ENCODE results near the gene PLPP1.
"Not testable (repeated sequence)": the region's sequence is repeated elsewhere in the genome, so short reads cannot be mapped to it uniquely, and the experiment has no call there.

Gene PLPP1

GRCh38 chr5:55541056-55541635, 6.4 kb upstream of the PLPP1 start:
- peak; percentile 64 for ATAC-seq

- ATAC-seq, result peak in 1 of 2 donors; percentile 6
Observed at GRCh38 chr5:55540525-55540924, 5.8 kb upstream of the PLPP1 start.

GRCh38 chr5:55540024-55540423, 5.3 kb upstream of the PLPP1 start:
- no peak for ATAC-seq

- ATAC-seq, result no peak
Observed at GRCh38 chr5:55538661-55539060, 3.9 kb upstream of the PLPP1 start.

GRCh38 chr5:55537315-55537714, 2.6 kb upstream of the PLPP1 start:
- not testable (repeated sequence) for ATAC-seq

- peak in 1 of 2 donors; percentile 1 for ATAC-seq
Observed at GRCh38 chr5:55535199-55535905, 588 bp upstream of the PLPP1 start.

- peak; percentile 33 to 39 for ATAC-seq
Observed at GRCh38 chr5:55533521-55534435, 986 bp downstream of the PLPP1 start.

GRCh38 chr5:55530669-55531068, 4.1 kb downstream of the PLPP1 start:
- no peak for ATAC-seq

GRCh38 chr5:55524816-55525215, 9.9 kb downstream of the PLPP1 start:
- peak; percentile 25 to 48 for ATAC-seq

- no peak for ATAC-seq
Observed at GRCh38 chr5:55523293-55523692, 11.5 kb downstream of the PLPP1 start.

- ATAC-seq, result no peak
Observed at GRCh38 chr5:55521881-55522280, 12.9 kb downstream of the PLPP1 start.

GRCh38 chr5:55520117-55520839, 14.5 kb downstream of the PLPP1 start:
- ATAC-seq, result no peak

GRCh38 chr5:55518831-55519390, 15.9 kb downstream of the PLPP1 start:
- no peak for ATAC-seq

GRCh38 chr5:55517804-55518203, 17.0 kb downstream of the PLPP1 start:
- ATAC-seq, result no peak

GRCh38 chr5:55511010-55511409, 23.8 kb downstream of the PLPP1 start:
- no peak for ATAC-seq

GRCh38 chr5:55510523-55510880, 24.3 kb downstream of the PLPP1 start:
- ATAC-seq, result no peak

- no peak for ATAC-seq
Observed at GRCh38 chr5:55509796-55510522, 24.8 kb downstream of the PLPP1 start.

GRCh38 chr5:55509097-55509496, 25.7 kb downstream of the PLPP1 start:
- no peak for ATAC-seq

GRCh38 chr5:55507574-55507973, 27.2 kb downstream of the PLPP1 start:
- no peak for ATAC-seq

GRCh38 chr5:55505711-55506110, 29.1 kb downstream of the PLPP1 start:
- ATAC-seq, result not testable (repeated sequence)

- not testable (repeated sequence) for ATAC-seq
Observed at GRCh38 chr5:55503917-55504316, 30.8 kb downstream of the PLPP1 start.

GRCh38 chr5:55502759-55503158, 32.0 kb downstream of the PLPP1 start:
- no peak for ATAC-seq

Data from activated CD4-positive, CD25-positive, alpha-beta regulatory T cell treated with anti-CD3 and anti-CD28 coated beads, Interleukin-2, amount 50 U/mL, for 24 hours (primary cell).